ENCODE data around the gene RCOR1. TPM values are rescaled to one million over a fixed set of nuclear protein-coding genes. Genes with fewer than 3 reads are reported as not detected.

The RCOR1 gene
- total and polyA plus RNA-seq, 2 of the 4 experiments (the other 2 are of a cell fraction), result 9.0 to 11.2 TPM

DNA sequence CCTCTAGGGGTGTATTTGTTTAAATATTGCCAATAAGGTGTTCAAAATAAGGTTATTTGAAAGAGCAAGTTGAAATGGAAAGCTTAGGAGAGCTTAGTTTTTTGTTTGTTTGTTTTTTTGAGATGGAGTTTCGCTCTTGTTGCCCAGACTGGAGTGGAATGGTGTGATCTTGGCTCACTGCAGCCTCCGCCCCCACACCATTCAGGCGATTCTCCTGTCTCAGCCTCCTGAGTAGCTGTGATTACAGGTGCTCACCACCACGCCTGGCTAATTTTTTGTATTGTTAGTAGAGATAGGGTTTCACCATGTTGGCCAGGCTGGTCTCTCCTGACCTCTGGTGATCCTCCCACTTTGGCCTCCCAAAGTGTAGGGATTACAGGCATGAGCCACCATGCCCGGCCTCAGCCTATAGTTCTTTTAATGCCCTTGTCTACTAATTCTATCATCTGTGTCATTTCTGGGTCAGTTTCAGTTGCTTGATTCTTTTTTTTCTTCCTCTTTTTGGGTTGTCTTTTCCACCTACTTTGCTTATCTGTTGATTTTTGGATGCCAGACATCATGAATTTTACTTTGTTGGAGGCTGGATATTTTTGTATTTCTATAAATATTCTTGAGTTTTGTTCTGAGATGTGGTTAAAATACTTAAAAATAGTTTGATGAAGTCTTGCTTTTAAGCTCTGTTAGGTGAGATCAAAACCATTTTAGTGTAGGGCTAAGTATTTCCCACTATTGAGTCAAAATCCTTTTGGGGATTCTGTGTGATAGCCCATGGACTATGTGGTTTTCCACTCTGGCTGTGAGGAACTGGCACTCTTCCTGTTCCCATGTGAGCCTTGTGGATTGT, 18.7 kb downstream of the RCOR1 start (continued):
- no peak for TF ChIP-seq RCOR1 (IDR thresholded peaks at IDR 0.05; ENCODE audit: insufficient replicate concordance, low read length)

- Histone ChIP-seq H3K79me1 (ENCODE audit: low read depth in 1 of 2, low read length in 2 of 2) (peaks cover 36 to 81% of the 10 kb centered on the region in 2 experiments), H3K27ac (ENCODE audit: insufficient read depth, low read length) (no peak overlapping the region), H3K23ac (ENCODE audit: low read depth, low read length) (no peak overlapping the region), H3K56ac (ENCODE audit: extremely low read depth, insufficient read depth, low read length) (no peak overlapping the region), H2BK15ac (ENCODE audit: low read depth, low read length) (no peak overlapping the region), H3K4me3 (ENCODE audit: insufficient read depth, low read depth, low read length) (no peak overlapping the region), H3K4me1 (ENCODE audit: control insufficient read depth, insufficient read depth, low read length) (peaks cover 3% of the 10 kb centered on the region; the same call in 1 of the 2 replicates), H4K8ac (ENCODE audit: low read depth in 2 of 2, low read length in 2 of 2) (no peak overlapping the region), H4K5ac (ENCODE audit: low read depth, low read length) (no peak overlapping the region), H4K20me1 (ENCODE audit: insufficient read depth, low read length) (peaks cover 68% of the 10 kb centered on the region), H2AFZ (replicated peaks; ENCODE audit: low read length, poor library complexity) (no peak overlapping the region), H4K91ac (ENCODE audit: insufficient read depth, low read depth, low read length) (no peak overlapping the region), H2AK5ac (ENCODE audit: low read depth, low read length) (no peak overlapping the region), H3K9me1 (ENCODE audit: insufficient read depth, low read length) (peaks cover 12% of the 10 kb centered on the region; the same call in 1 of the 2 replicates), H3K18ac (ENCODE audit: low read depth, low read length) (no peak overlapping the region), H3K9ac (ENCODE audit: low read depth, low read length) (no peak overlapping the region), H2BK20ac (ENCODE audit: low read depth, low read length) (no peak overlapping the region), H2BK5ac (ENCODE audit: low read depth, low read length, poor library complexity, severe bottlenecking) (no peak overlapping the region), H3K14ac (replicated peaks; ENCODE audit: low read depth, low read length) (no peak overlapping the region), H3K27me3 (ENCODE audit: control insufficient read depth, insufficient read depth, low read length) (no peaks in the 10 kb centered on the region), H3K36me3 (ENCODE audit: control insufficient read depth, insufficient read depth, low read length) (no peaks in the 10 kb centered on the region), H3K4me2 (ENCODE audit: low read depth, low read length) (no peak overlapping the region), H3K4ac (ENCODE audit: low read depth, low read length) (no peak overlapping the region), H3K9me3 (ENCODE audit: control insufficient read depth, insufficient read depth, low read length) (no peaks in the 10 kb centered on the region), H2AK9ac (replicated peaks; ENCODE audit: low read depth, low read length, poor library complexity) (no peak overlapping the region), H2BK120ac (ENCODE audit: low read depth, low read length) (no peak overlapping the region)
- DNase-seq (no peak), ATAC-seq (ENCODE audit: low read depth) (no peak)
- BruUV-seq (replicated peaks), result no TSS peak
- intact Hi-C loops (cut with micrococcal nuclease), result no loop called here
- ChIA-PET CTCF (interaction anchor here (0.6 kb wide), 1 partner anchor 15 kb away, joined by 3 read pairs; no protein-coding TSS in a partner anchor), POLR2A (ENCODE audit: unreplicated experiment) (no interaction called here)
- 100% methylated on average over 1 of the region's 2 CpGs; no CpG with 5 or more reads in 1 of the 2 experiments for WGBS, 2 experiments (ENCODE audit: extremely low coverage in 2 of 2, insufficient read length in 1 of 2)
- in situ Hi-C loops (cut with MboI; ENCODE audit: low sequenced_read_pairs), result no loop called here
- dilution Hi-C loops (cut with HindIII; ENCODE audit: low sequenced_read_pairs, unreplicated experiment), result no loop called here
- TF ChIP-seq CHD1 (IDR thresholded peaks at IDR 0.05; ENCODE audit: low read depth, low read length) (no peak), CEBPB (IDR thresholded peaks at IDR 0.05; ENCODE audit: low read depth, low read length) (no peak), RFX5 (IDR thresholded peaks at IDR 0.05; ENCODE audit: low read depth, low read length) (no peak), RCOR1 (IDR thresholded peaks at IDR 0.05; ENCODE audit: insufficient replicate concordance, low read length) (no peak), FOS (IDR thresholded peaks at IDR 0.05; ENCODE audit: low read depth, low read length) (no peak), RAD21 (IDR thresholded peaks at IDR 0.05; ENCODE audit: low read length) (no peak), BHLHE40 (IDR thresholded peaks at IDR 0.05; ENCODE audit: low read depth, low read length) (no peak), MXI1 (IDR thresholded peaks at IDR 0.05; ENCODE audit: borderline replicate concordance, low read depth, low read length) (no peak), USF2 (IDR thresholded peaks at IDR 0.05; ENCODE audit: low read depth, low read length) (no peak), NFE2L2 (IDR thresholded peaks at IDR 0.05; ENCODE audit: low read depth, low read length) (no peak)
- TF ChIP-seq, protein P1, sequence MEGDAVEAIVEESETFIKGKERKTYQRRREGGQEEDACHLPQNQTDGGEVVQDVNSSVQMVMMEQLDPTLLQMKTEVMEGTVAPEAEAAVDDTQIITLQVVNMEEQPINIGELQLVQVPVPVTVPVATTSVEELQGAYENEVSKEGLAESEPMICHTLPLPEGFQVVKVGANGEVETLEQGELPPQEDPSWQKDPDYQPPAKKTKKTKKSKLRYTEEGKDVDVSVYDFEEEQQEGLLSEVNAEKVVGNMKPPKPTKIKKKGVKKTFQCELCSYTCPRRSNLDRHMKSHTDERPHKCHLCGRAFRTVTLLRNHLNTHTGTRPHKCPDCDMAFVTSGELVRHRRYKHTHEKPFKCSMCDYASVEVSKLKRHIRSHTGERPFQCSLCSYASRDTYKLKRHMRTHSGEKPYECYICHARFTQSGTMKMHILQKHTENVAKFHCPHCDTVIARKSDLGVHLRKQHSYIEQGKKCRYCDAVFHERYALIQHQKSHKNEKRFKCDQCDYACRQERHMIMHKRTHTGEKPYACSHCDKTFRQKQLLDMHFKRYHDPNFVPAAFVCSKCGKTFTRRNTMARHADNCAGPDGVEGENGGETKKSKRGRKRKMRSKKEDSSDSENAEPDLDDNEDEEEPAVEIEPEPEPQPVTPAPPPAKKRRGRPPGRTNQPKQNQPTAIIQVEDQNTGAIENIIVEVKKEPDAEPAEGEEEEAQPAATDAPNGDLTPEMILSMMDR (conservative IDR thresholded peaks at IDR 0.05; ENCODE audit: low read depth, low read length), result no peak
- TF ChIP-seq, protein P2, sequence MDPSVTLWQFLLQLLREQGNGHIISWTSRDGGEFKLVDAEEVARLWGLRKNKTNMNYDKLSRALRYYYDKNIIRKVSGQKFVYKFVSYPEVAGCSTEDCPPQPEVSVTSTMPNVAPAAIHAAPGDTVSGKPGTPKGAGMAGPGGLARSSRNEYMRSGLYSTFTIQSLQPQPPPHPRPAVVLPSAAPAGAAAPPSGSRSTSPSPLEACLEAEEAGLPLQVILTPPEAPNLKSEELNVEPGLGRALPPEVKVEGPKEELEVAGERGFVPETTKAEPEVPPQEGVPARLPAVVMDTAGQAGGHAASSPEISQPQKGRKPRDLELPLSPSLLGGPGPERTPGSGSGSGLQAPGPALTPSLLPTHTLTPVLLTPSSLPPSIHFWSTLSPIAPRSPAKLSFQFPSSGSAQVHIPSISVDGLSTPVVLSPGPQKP (IDR thresholded peaks at IDR 0.05; ENCODE audit: borderline replicate concordance, low read depth, low read length), result no peak
Observed at GRCh38 chr14:102616318-102616717, 23.9 kb downstream of the RCOR1 start.
